ENCODE results near the gene SARDH. TPM values are rescaled to one million over a fixed set of nuclear protein-coding genes. Genes with fewer than 3 reads are reported as not detected.

SARDH gene
- total and polyA plus RNA-seq, 2 of the 8 experiments (the other 6 are each of a cell fraction or from before 2014, with no cell fraction given) = 6.4 to 7.4 TPM

- TF ChIP-seq CHD7 (IDR thresholded peaks at IDR 0.05; ENCODE audit: insufficient replicate concordance, low read length) (no peak), ASH2L (IDR thresholded peaks at IDR 0.05; ENCODE audit: low read length) (no peak), GABPA (IDR thresholded peaks at IDR 0.05; ENCODE audit: borderline replicate concordance, insufficient read depth, low read length) (no peak), SUZ12 (IDR thresholded peaks at IDR 0.05; ENCODE audit: low read length) (no peak), TCF12 (IDR thresholded peaks at IDR 0.05; ENCODE audit: low read depth, low read length) (no peak), SP1 (IDR thresholded peaks at IDR 0.05; ENCODE audit: low read depth, low read length) (no peak), ATF2 (IDR thresholded peaks at IDR 0.05; ENCODE audit: low read length) (no peak), KDM1A (IDR thresholded peaks at IDR 0.05; ENCODE audit: borderline replicate concordance, low read length) (no peak), HDAC2 (IDR thresholded peaks at IDR 0.05; ENCODE audit: borderline replicate concordance in 1 of 2, low read depth in 2 of 2, low read length in 2 of 2) (no peak), CEBPB (IDR thresholded peaks at IDR 0.05; ENCODE audit: low read depth, low read length) (no peak), EGR1 (IDR thresholded peaks at IDR 0.05; ENCODE audit: borderline replicate concordance, low read depth, low read length) (no peak)
Measured at GRCh38 chr9:133733421-133733795, 4.7 kb downstream of the SARDH start (continued).
